HepG2 (cell line): Measurements from ENCODE around the gene CASD1. TPM values are rescaled to one million over a fixed set of nuclear protein-coding genes. Genes with fewer than 3 reads are reported as not detected.

Experiments used
- HDAC1 ChIP-seq: sonication (generic); formaldehyde crosslinking; IDR thresholded peaks from 2 replicates; pipeline ENCODE4 v1.5.1; 2020; ENCODE audit warnings: mild to moderate bottlenecking, missing genetic modification reagents
- HOXD1 ChIP-seq: sonication (generic); formaldehyde crosslinking; IDR thresholded peaks from 2 replicates; pipeline ENCODE4 v1.5.0; 2020; ENCODE audit warnings: missing genetic modification reagents
- KLF6 ChIP-seq: IDR thresholded peaks from 2 replicates; pipeline ENCODE4 v1.8.0; 2016; ENCODE audit warnings: missing biosample characterization, missing genetic modification reagents
- MIXL1 ChIP-seq: IDR thresholded peaks from 2 replicates; pipeline ENCODE4 v1.6.1; 2016
- MTA1 ChIP-seq: sonication (generic); formaldehyde crosslinking; IDR thresholded peaks from 2 replicates; pipeline ENCODE4 v1.4.0; 2020; ENCODE audit warnings: missing genetic modification reagents, mild to moderate bottlenecking, borderline replicate concordance
- NR1H2 ChIP-seq: sonication (generic); formaldehyde crosslinking; IDR thresholded peaks from 2 replicates; pipeline ENCODE4 v1.8.1; 2022; ENCODE audit warnings: low read depth, missing genetic modification reagents, borderline replicate concordance
- SOX13 ChIP-seq, 3 experiments: fragments of 450-650 bp in 1 of 3; sonication (generic) in 1 of 3; formaldehyde crosslinking in 1 of 3; IDR thresholded peaks in 2 of 3; conservative IDR thresholded peaks in 1 of 3; 2 replicates each; pipeline versions ENCODE4 v1.5.0 to v1.6.1; 2016 to 2020; ENCODE audit warnings: antibody characterized with exemption in 1 of 3, mild to moderate bottlenecking in 1 of 3, missing compliant biosample characterization in 1 of 3, missing genetic modification reagents in 1 of 3, moderate library complexity in 1 of 3
- SOX5 ChIP-seq: IDR thresholded peaks from 2 replicates; pipeline ENCODE4 v1.6.1; 2016; ENCODE audit warnings: borderline replicate concordance
- TCF7L2 ChIP-seq: IDR thresholded peaks from 2 replicates; pipeline ENCODE4 v1.6.1; 2011; ENCODE audit warnings: mild to moderate bottlenecking, low read depth, low read length, moderate library complexity
- ZNF335 ChIP-seq: sonication (generic); formaldehyde crosslinking; IDR thresholded peaks from 2 replicates; pipeline ENCODE4 v1.4.0; 2020; ENCODE audit warnings: missing genetic modification reagents
- ZNF629 ChIP-seq: sonication (generic); formaldehyde crosslinking; conservative IDR thresholded peaks from 2 replicates; pipeline ENCODE4 v1.5.0; 2020; ENCODE audit warnings: missing genetic modification reagents
- polyA plus RNA-seq, 8 experiments: library from polyadenylated mRNA; depleted of rRNA in 3 of 8; stranded (reverse) in 7 of 8; unstranded in 1 of 8; fragments of >200 nt; fragmentation: Illumina TruSeq in 4 of 8; extraction: Trizol in 4 of 8; gene quantifications; 2 replicates each; pipeline versions ENCODE4 v1.2.1 to v1.2.3, GENCODE V29; 2011 to 2016; ENCODE audit warnings: low read depth in 4 of 8, missing spikeins in 1 of 8, mixed read lengths in 1 of 8; ENCODE audit not compliant: insufficient read depth in 1 of 8
- total RNA-seq, 5 experiments: library from RNA; depleted of rRNA; stranded (reverse); fragments of >200 nt; fragmentation: Illumina TruSeq; extraction: Trizol; gene quantifications; 2 replicates each; pipeline ENCODE4 v1.2.3, GENCODE V29; 2016; ENCODE audit warnings: low read depth in 1 of 5
- TF ChIP-seq, protein P1 (sequence below): sonication (generic); formaldehyde crosslinking; IDR thresholded peaks from 2 replicates; pipeline ENCODE4 v1.5.0; 2020; ENCODE audit warnings: mild to moderate bottlenecking, missing genetic modification reagents, borderline replicate concordance
- TF ChIP-seq, protein P2 (sequence below): sonication (generic); formaldehyde crosslinking; IDR thresholded peaks from 2 replicates; pipeline ENCODE4 v1.4.0; 2020; ENCODE audit warnings: missing genetic modification reagents
- TF ChIP-seq, protein P3 (sequence below): sonication (generic); formaldehyde crosslinking; IDR thresholded peaks from 2 replicates; pipeline ENCODE4 v1.5.1; 2020; ENCODE audit warnings: mild to moderate bottlenecking, missing genetic modification reagents, borderline replicate concordance

CASD1 gene
- total and polyA plus RNA-seq, 2 of the 13 experiments (the other 11 are each of a cell fraction or from before 2014, with no cell fraction given) = 22.9 to 32.6 TPM

DNA sequence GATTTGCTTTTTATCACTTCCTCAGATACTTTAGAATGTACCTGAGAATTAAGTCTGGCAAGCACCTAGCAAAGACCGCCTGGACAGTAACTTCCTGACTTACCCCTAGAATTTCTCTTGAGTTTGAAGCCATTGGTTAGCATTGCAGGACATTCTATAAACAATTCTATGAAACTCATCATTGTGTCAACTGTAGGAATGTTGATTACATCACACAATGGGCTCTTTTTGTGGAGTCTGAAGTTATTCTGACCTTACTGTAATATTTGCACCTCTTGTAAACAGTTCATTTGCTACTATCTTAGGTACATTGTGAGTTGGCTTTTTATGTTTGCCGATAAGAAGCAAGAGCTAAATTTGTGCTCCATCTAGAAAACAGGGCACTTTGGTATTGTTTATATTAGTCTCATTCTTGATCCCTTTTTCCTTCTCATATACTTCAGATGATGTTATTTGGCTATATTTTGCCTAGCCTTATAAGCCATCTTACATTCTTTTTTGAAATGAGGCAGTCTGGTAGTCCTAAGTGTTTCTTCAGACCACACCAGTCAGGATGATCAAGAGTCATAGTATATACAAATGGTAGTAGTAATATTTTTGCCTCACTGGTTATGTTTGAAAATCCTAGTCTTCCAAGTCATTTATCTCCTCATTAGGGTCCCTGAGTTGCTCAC, 52.4 kb downstream of the CASD1 start (continued):
- TF ChIP-seq HDAC1 (CRISPR knock-in tag) (peak; percentile 63), MIXL1 (CRISPR knock-in tag) (peak; percentile 86), TCF7L2 (peak; percentile 88), ZNF629 (CRISPR knock-in tag) (no peak), HOXD1 (0 out of 2 replicates have a peak, but pooled peaks have one; percentile 71), ZNF335 (peak; percentile 43; the same call in 1 of the 2 replicates), SOX13 (IDR thresholded peaks at IDR 0.05) (peak; percentile 77; the same call in 1 of the 2 replicates), SOX13 (CRISPR knock-in tag; conservative IDR thresholded peaks at IDR 0.05 in 1 of 2, IDR thresholded peaks at IDR 0.05 in 1 of 2) (peak in 1 of 2 experiments; percentile 99; a peak in 2 of 4 replicates), KLF6 (CRISPR knock-in tag) (no peak), SOX5 (CRISPR knock-in tag) (peak; percentile 99), MTA1 (CRISPR knock-in tag) (no peak), NR1H2 (CRISPR knock-in tag) (no peak)
- TF ChIP-seq, protein P1, sequence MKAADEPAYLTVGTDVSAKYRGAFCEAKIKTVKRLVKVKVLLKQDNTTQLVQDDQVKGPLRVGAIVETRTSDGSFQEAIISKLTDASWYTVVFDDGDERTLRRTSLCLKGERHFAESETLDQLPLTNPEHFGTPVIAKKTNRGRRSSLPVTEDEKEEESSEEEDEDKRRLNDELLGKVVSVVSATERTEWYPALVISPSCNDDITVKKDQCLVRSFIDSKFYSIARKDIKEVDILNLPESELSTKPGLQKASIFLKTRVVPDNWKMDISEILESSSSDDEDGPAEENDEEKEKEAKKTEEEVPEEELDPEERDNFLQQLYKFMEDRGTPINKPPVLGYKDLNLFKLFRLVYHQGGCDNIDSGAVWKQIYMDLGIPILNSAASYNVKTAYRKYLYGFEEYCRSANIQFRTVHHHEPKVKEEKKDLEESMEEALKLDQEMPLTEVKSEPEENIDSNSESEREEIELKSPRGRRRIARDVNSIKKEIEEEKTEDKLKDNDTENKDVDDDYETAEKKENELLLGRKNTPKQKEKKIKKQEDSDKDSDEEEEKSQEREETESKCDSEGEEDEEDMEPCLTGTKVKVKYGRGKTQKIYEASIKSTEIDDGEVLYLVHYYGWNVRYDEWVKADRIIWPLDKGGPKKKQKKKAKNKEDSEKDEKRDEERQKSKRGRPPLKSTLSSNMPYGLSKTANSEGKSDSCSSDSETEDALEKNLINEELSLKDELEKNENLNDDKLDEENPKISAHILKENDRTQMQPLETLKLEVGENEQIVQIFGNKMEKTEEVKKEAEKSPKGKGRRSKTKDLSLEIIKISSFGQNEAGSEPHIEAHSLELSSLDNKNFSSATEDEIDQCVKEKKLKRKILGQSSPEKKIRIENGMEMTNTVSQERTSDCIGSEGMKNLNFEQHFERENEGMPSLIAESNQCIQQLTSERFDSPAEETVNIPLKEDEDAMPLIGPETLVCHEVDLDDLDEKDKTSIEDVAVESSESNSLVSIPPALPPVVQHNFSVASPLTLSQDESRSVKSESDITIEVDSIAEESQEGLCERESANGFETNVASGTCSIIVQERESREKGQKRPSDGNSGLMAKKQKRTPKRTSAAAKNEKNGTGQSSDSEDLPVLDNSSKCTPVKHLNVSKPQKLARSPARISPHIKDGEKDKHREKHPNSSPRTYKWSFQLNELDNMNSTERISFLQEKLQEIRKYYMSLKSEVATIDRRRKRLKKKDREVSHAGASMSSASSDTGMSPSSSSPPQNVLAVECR = no peak
- TF ChIP-seq, protein P2, sequence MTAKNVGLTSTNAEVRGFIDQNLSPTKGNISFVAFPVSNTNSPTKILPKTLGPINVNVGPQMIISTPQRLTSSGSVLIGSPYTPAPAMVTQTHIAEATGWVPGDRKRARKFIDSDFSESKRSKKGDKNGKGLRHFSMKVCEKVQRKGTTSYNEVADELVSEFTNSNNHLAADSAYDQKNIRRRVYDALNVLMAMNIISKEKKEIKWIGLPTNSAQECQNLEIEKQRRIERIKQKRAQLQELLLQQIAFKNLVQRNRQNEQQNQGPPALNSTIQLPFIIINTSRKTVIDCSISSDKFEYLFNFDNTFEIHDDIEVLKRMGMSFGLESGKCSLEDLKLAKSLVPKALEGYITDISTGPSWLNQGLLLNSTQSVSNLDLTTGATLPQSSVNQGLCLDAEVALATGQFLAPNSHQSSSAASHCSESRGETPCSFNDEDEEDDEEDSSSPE (CRISPR knock-in tag) = 0 out of 2 replicates have a peak, but pooled peaks have one; percentile 38
- TF ChIP-seq, protein P3, sequence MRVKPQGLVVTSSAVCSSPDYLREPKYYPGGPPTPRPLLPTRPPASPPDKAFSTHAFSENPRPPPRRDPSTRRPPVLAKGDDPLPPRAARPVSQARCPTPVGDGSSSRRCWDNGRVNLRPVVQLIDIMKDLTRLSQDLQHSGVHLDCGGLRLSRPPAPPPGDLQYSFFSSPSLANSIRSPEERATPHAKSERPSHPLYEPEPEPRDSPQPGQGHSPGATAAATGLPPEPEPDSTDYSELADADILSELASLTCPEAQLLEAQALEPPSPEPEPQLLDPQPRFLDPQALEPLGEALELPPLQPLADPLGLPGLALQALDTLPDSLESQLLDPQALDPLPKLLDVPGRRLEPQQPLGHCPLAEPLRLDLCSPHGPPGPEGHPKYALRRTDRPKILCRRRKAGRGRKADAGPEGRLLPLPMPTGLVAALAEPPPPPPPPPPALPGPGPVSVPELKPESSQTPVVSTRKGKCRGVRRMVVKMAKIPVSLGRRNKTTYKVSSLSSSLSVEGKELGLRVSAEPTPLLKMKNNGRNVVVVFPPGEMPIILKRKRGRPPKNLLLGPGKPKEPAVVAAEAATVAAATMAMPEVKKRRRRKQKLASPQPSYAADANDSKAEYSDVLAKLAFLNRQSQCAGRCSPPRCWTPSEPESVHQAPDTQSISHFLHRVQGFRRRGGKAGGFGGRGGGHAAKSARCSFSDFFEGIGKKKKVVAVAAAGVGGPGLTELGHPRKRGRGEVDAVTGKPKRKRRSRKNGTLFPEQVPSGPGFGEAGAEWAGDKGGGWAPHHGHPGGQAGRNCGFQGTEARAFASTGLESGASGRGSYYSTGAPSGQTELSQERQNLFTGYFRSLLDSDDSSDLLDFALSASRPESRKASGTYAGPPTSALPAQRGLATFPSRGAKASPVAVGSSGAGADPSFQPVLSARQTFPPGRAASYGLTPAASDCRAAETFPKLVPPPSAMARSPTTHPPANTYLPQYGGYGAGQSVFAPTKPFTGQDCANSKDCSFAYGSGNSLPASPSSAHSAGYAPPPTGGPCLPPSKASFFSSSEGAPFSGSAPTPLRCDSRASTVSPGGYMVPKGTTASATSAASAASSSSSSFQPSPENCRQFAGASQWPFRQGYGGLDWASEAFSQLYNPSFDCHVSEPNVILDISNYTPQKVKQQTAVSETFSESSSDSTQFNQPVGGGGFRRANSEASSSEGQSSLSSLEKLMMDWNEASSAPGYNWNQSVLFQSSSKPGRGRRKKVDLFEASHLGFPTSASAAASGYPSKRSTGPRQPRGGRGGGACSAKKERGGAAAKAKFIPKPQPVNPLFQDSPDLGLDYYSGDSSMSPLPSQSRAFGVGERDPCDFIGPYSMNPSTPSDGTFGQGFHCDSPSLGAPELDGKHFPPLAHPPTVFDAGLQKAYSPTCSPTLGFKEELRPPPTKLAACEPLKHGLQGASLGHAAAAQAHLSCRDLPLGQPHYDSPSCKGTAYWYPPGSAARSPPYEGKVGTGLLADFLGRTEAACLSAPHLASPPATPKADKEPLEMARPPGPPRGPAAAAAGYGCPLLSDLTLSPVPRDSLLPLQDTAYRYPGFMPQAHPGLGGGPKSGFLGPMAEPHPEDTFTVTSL (CRISPR knock-in tag) = peak; percentile 93
